GM10248 (cell line): ENCODE data around the gene USP2.
A peak's percentile ranks its signal among the peaks of the same experiment; 100 is the strongest.

Experiments
- CTCF ChIA-PET: fragments of 300-600 bp; sonication (Branson Sonifier 250); formaldehyde crosslinking; extraction: SDS; loops from one replicate; lab custom pipeline; 2021; ENCODE audit warnings: antibody characterized with exemption; lab: Yijun Ruan, JAX
- POLR2A ChIA-PET: fragments of 350-650 bp; sonication (Branson Sonifier 250); formaldehyde crosslinking; extraction: SDS; loops from one replicate; lab custom pipeline; 2020; ENCODE audit warnings: antibody characterized with exemption; lab: Yijun Ruan, JAX
- DNase-seq: peaks from one replicate; pipeline ENCODE4 v3.0.0; 2012; ENCODE audit errors: extremely low spot score
- CTCF ChIP-seq: IDR thresholded peaks from 2 replicates; pipeline ENCODE4 v1.5.1; 2012; ENCODE audit warnings: mild to moderate bottlenecking, low read depth; ENCODE audit errors: extremely low read depth, missing control alignments, control extremely low read depth

The USP2 gene

GRCh38 chr11:119330237-119330636 is 51.3 kb downstream of the USP2 start:
- no peak for TF ChIP-seq CTCF
- no peak for DNase-seq
- POLR2A ChIA-PET, result no interaction called here
- CTCF ChIA-PET, result interaction anchor here (0.7 to 6.0 kb wide), 3 partner anchors 8 to 10 kb away, joined by 3 to 69 read pairs (median 43); no protein-coding TSS in a partner anchor

- ChIA-PET POLR2A (no interaction called here), CTCF (interaction anchor here (0.7 to 5.3 kb wide), 2 partner anchors 8 to 11 kb away, joined by 3 to 43 read pairs; no protein-coding TSS in a partner anchor)
- no peak for TF ChIP-seq CTCF
- no peak for DNase-seq
Measured at GRCh38 chr11:119329320-119329719, 52.2 kb downstream of the USP2 start.

GRCh38 chr11:119324189-119324588 is 57.3 kb downstream of the USP2 start:
- CTCF ChIA-PET, result interaction anchor here (0.7 to 6.7 kb wide), 46 partner anchors 9 to 634 kb away, joined by 3 to 131 read pairs (median 6); partner anchors contain the start of genes C1QTNF5, CBL, DPAGT1 and HINFP
- POLR2A ChIA-PET, result interaction anchor here (0.5 kb wide), 1 partner anchor 283 kb away, joined by 6 read pairs; no protein-coding TSS in a partner anchor
- TF ChIP-seq CTCF, result no peak
- DNase-seq, result no peak

- peak; percentile 89 for TF ChIP-seq CTCF
- CTCF ChIA-PET, result interaction anchor here (0.7 to 6.7 kb wide), 60 partner anchors 10 to 634 kb away, joined by 3 to 131 read pairs (median 5); partner anchors contain the start of genes ABCG4, C1QTNF5, C2CD2L and CBL
- POLR2A ChIA-PET, result interaction anchor here (0.5 kb wide), 1 partner anchor 282 kb away, joined by 6 read pairs; no protein-coding TSS in a partner anchor
- peak; percentile 64 for DNase-seq
Measured at GRCh38 chr11:119323532-119324033, 57.9 kb downstream of the USP2 start.

GRCh38 chr11:119322921-119323531 is 58.5 kb downstream of the USP2 start:
- DNase-seq, result no peak
- TF ChIP-seq CTCF, result no peak
- POLR2A ChIA-PET, result interaction anchor here (1.2 kb wide), 1 partner anchor 228 kb away, joined by 3 read pairs; a partner anchor contains a TSS
- CTCF ChIA-PET, result interaction anchor here (0.7 to 6.7 kb wide), 53 partner anchors 9 to 633 kb away, joined by 3 to 131 read pairs (median 6); partner anchors contain the start of genes ABCG4, C1QTNF5, C2CD2L and CBL

GRCh38 chr11:119322360-119322739 is 59.1 kb downstream of the USP2 start:
- ChIA-PET POLR2A (interaction anchor here (1.2 kb wide), 1 partner anchor 227 kb away, joined by 3 read pairs; a partner anchor contains a TSS), CTCF (interaction anchor here (0.6 to 6.7 kb wide), 44 partner anchors 8 to 392 kb away, joined by 3 to 131 read pairs (median 5); partner anchors contain the start of genes ABCG4, C1QTNF5, CBL and DPAGT1)
- DNase-seq, result peak; percentile 10
- no peak for TF ChIP-seq CTCF
